ENCODE results near the gene AIRE. TPM values are rescaled to one million over a fixed set of nuclear protein-coding genes. Genes with fewer than 3 reads are reported as not detected.
A peak's percentile ranks its signal among the peaks of the same experiment; 100 is the strongest.
"Not testable (repeated sequence)": the region's sequence is repeated elsewhere in the genome, so short reads cannot be mapped to it uniquely, and the experiment has no call there.

AIRE gene
- total and polyA plus RNA-seq, 2 of the 13 experiments (the other 11 are each of a cell fraction or from before 2014, with no cell fraction given) = not detected

- H3K27ac ChIP-seq (ENCODE audit: extremely low read length, insufficient read depth, low read length) = peak overlapping the region; percentile 87
- H3K4me2 ChIP-seq (ENCODE audit: low read depth, low read length) = peak overlapping the region; percentile 97
- H3K4me1 ChIP-seq (ENCODE audit: insufficient read depth, low read length) = peaks cover 63% of the 10 kb centered on the region
- H2AFZ ChIP-seq (ENCODE audit: low read length); BruUV-seq (replicated peaks); H3K27me3 ChIP-seq (ENCODE audit: control insufficient read depth in 1 of 2, insufficient read depth in 2 of 2, low read length in 2 of 2); H3K9me3 ChIP-seq (ENCODE audit: low read length); CTCF ChIA-PET (ENCODE audit: low intra/inter-chr PET ratio, low total read pairs): not testable (repeated sequence)
- in situ Hi-C loops (cut with HindIII; ENCODE audit: extremely low pct_ligation_motif_present, low pct_unique_long_range_greater_than_20kb) (loop anchor here (5.0 kb wide), 1 partner anchor 35 kb away; the partner anchor contains the start of gene CFAP410), intact Hi-C loops (cut with micrococcal nuclease; ENCODE audit: unreplicated experiment) (loop anchor here (10.0 kb wide), 1 partner anchor 182 kb away; no protein-coding TSS in a partner anchor)
- FAIRE-seq (peak; percentile 87), ATAC-seq (peak; percentile 65), DNase-seq (ENCODE audit: low spot score) (peak; percentile 82)
- peak overlapping the region in 2 of 3 experiments; percentile 16 to 80; a peak in 3 of 6 replicates for H3K4me3 ChIP-seq (replicated peaks in 1 of 3; ENCODE audit: insufficient read depth in 1 of 3, low read depth in 2 of 3, low read length in 3 of 3)
- 16% methylated on average over 16 of the region's 23 CpGs for WGBS (ENCODE audit: low lambda C conversion rate)
- peaks cover 14% of the 10 kb centered on the region; the same call in 1 of the 2 replicates for H4K20me1 ChIP-seq (ENCODE audit: insufficient read depth, low read length)
- peaks cover 4 to 13% of the 10 kb centered on the region in 2 experiments; a peak in 3 of 5 replicates for H3K36me3 ChIP-seq (replicated peaks in 1 of 2; ENCODE audit: control insufficient read depth in 1 of 2, insufficient read depth in 2 of 2, low read length in 2 of 2)
- H3K79me2 ChIP-seq (ENCODE audit: insufficient read depth, low read length) = peaks cover 31% of the 10 kb centered on the region
- H3K9ac ChIP-seq (ENCODE audit: insufficient read depth, low read depth, low read length) = peak overlapping the region; percentile 14
- POLR2A ChIA-PET = interaction anchor here (1.1 to 4.2 kb wide), 4 partner anchors 27 to 202 kb away, joined by 3 to 27 read pairs (median 14); partner anchors contain the start of gene CFAP410
- peak; percentile 37; the same call in 1 of the 2 replicates for TF ChIP-seq HINFP (CRISPR knock-in tag; IDR thresholded peaks at IDR 0.05; ENCODE audit: low read depth)
- TF ChIP-seq FOSL2 (CRISPR knock-in tag; IDR thresholded peaks at IDR 0.05) = peak; percentile 18; the same call in 1 of the 2 replicates
- 0 out of 4 replicates have a peak, but pooled peaks of 1 of the 2 experiments have one; percentile 23 for TF ChIP-seq KLF16 (CRISPR knock-in tag; IDR thresholded peaks at IDR 0.05)
- peak; percentile 98 for TF ChIP-seq ZNF460 (CRISPR knock-in tag; IDR thresholded peaks at IDR 0.05; ENCODE audit: borderline replicate concordance)
- TF ChIP-seq ZMYM3 (CRISPR knock-in tag; IDR thresholded peaks at IDR 0.05) = peak; percentile 83
- 0 out of 2 replicates have a peak, but pooled peaks have one; percentile 35 for TF ChIP-seq ZNF83 (CRISPR knock-in tag; IDR thresholded peaks at IDR 0.05; ENCODE audit: borderline replicate concordance)
- TF ChIP-seq PPARG (CRISPR knock-in tag; conservative IDR thresholded peaks at IDR 0.05) = 0 out of 2 replicates have a peak, but pooled peaks have one; percentile 37
- peak; percentile 65; the same call in 1 of the 2 replicates for TF ChIP-seq ZNF331 (CRISPR knock-in tag; IDR thresholded peaks at IDR 0.05)
- peak; percentile 32; the same call in 1 of the 3 replicates for TF ChIP-seq MXI1 (IDR thresholded peaks at IDR 0.05; ENCODE audit: borderline replicate concordance, low read depth, low read length)
- TF ChIP-seq HMGXB4 (CRISPR knock-in tag; IDR thresholded peaks at IDR 0.05; ENCODE audit: borderline replicate concordance in 1 of 2, low read depth in 1 of 2) = peak; percentile 67 to 79
- peak; percentile 54; the same call in 1 of the 2 replicates for TF ChIP-seq ZBED4 (CRISPR knock-in tag; IDR thresholded peaks at IDR 0.05; ENCODE audit: borderline replicate concordance)
- peak; percentile 16; the same call in 1 of the 2 replicates for TF ChIP-seq ELF1 (CRISPR knock-in tag; IDR thresholded peaks at IDR 0.05)
- peak; percentile 61; the same call in 1 of the 2 replicates for TF ChIP-seq ZNF543 (CRISPR knock-in tag; IDR thresholded peaks at IDR 0.05)
- TF ChIP-seq FOXK1 (CRISPR knock-in tag; IDR thresholded peaks at IDR 0.05; ENCODE audit: borderline replicate concordance, low read depth) = peak; percentile 56; the same call in 1 of the 2 replicates
These were observed 17.1 kb downstream of the AIRE start for GRCh38 chr21:44302573-44303401.

Measured in HepG2 (cell line).